A673 (cell line): ENCODE measurements around the gene DMXL2.

Experiments
- EZH2 ChIP-seq: fragments of 200-600 bp; sonication (generic); IDR thresholded peaks from 2 replicates; pipeline ENCODE4 v1.6.1; 2017; ENCODE audit warnings: borderline replicate concordance, low read depth, mild to moderate bottlenecking, mixed read lengths, antibody characterized with exemption, low read length; ENCODE audit not compliant: poor library complexity, severe bottlenecking
- TF ChIP-seq, protein P1 (sequence below): fragments of 300-800, 200-600 bp; sonication (generic); conservative IDR thresholded peaks from 2 replicates; pipeline ENCODE4 v1.5.1; 2017; ENCODE audit warnings: low read depth, mild to moderate bottlenecking, antibody characterized with exemption, low read length, moderate library complexity, mixed read lengths

DNA sequence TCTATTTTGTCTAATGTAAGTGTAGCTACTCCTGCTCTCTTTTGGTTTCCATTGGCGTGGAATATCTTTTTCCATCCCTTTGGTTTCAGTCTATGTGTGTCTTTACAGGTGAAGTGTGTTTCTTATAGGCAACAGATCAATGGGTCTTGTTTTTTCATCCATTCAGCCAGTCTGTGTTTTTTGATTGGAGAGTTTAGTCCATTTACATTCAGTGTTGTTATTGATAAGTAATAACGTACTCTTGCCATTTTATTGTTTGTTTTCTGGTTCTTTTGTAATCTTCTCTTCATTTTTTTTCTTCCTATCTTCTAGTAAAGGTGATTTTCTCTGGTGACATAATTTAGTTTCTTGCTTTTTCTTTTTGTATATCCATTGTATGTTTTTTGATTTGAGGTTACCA lies 184.0 kb downstream of the DMXL2 start:
- TF ChIP-seq, protein P1, sequence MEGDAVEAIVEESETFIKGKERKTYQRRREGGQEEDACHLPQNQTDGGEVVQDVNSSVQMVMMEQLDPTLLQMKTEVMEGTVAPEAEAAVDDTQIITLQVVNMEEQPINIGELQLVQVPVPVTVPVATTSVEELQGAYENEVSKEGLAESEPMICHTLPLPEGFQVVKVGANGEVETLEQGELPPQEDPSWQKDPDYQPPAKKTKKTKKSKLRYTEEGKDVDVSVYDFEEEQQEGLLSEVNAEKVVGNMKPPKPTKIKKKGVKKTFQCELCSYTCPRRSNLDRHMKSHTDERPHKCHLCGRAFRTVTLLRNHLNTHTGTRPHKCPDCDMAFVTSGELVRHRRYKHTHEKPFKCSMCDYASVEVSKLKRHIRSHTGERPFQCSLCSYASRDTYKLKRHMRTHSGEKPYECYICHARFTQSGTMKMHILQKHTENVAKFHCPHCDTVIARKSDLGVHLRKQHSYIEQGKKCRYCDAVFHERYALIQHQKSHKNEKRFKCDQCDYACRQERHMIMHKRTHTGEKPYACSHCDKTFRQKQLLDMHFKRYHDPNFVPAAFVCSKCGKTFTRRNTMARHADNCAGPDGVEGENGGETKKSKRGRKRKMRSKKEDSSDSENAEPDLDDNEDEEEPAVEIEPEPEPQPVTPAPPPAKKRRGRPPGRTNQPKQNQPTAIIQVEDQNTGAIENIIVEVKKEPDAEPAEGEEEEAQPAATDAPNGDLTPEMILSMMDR = no peak
- no peak for TF ChIP-seq EZH2
